HEK293 (cell line): ENCODE results near the gene RPS6KA3.

Experiments
- CTCF ChIA-PET: fragments of 350-600 bp; formaldehyde crosslinking; extraction: SDS; loops from one replicate; lab custom pipeline; 2021; ENCODE audit warnings: antibody characterized with exemption; lab: Yijun Ruan, JAX
- POLR2A ChIA-PET: fragments of 300-600 bp; formaldehyde crosslinking; extraction: SDS; loops from one replicate; lab custom pipeline; 2020; ENCODE audit warnings: antibody characterized with exemption, inconsistent platforms; lab: Yijun Ruan, JAX
- H3K27ac ChIP-seq: fragments of 200-500 bp; sonication (Bioruptor generic); 2 replicates; pipeline ENCODE4 v1.5.1; 2014; ENCODE audit warnings: low read depth, low read length, control low read depth, inconsistent platforms; ENCODE audit errors: extremely low read depth
- H3K36me3 ChIP-seq, 2 experiments: fragments of 200-500 bp in 1 of 2; sonication (Bioruptor generic) in 1 of 2; 1 replicate in 1 of 2; 2 replicates in 1 of 2; pipeline ENCODE4 v1.5.1; 2014 to 2017; ENCODE audit warnings: inconsistent platforms in 2 of 2, low read length in 2 of 2; ENCODE audit not compliant: control insufficient read depth in 2 of 2, insufficient read depth in 1 of 2
- H3K4me1 ChIP-seq: fragments of 200-500 bp; sonication (Bioruptor generic); 2 replicates; pipeline ENCODE4 v1.5.1; 2014; ENCODE audit warnings: mild to moderate bottlenecking, low read length, inconsistent platforms; ENCODE audit not compliant: control insufficient read depth, insufficient read depth
- H3K4me3 ChIP-seq: 2 replicates; pipeline ENCODE4 v1.5.1; 2011; ENCODE audit warnings: low read depth, mild to moderate bottlenecking, control low read depth, low read length, moderate library complexity
- H3K9me3 ChIP-seq: fragments of 200-500 bp; sonication (Bioruptor generic); 2 replicates; pipeline ENCODE4 v1.5.1; 2014; ENCODE audit warnings: low read depth, low read length, inconsistent platforms; ENCODE audit not compliant: control insufficient read depth, insufficient read depth
- GFI1B ChIP-seq: fragments of 450-650 bp; formaldehyde crosslinking; IDR thresholded peaks from 2 replicates; pipeline ENCODE4 v1.5.1; 2016; ENCODE audit warnings: missing biosample characterization, missing genetic modification characterization
- KLF16 ChIP-seq: fragments of 450-650 bp; formaldehyde crosslinking; IDR thresholded peaks from 2 replicates; pipeline ENCODE4 v1.5.1; 2017; ENCODE audit warnings: missing biosample characterization, missing genetic modification characterization
- MZF1 ChIP-seq: fragments of 450-650 bp; formaldehyde crosslinking; IDR thresholded peaks from 2 replicates; pipeline ENCODE4 v1.5.1; 2017; ENCODE audit warnings: missing biosample characterization, missing genetic modification characterization, borderline replicate concordance
- PBX3 ChIP-seq: sonication (generic); formaldehyde crosslinking; IDR thresholded peaks from 2 replicates; pipeline ENCODE4 v1.8.1; 2022; ENCODE audit warnings: mild to moderate bottlenecking, moderate library complexity, missing genetic modification reagents
- PRDM2 ChIP-seq: fragments of 450-650 bp; formaldehyde crosslinking; IDR thresholded peaks from 2 replicates; pipeline ENCODE4 v1.5.1; 2016; ENCODE audit warnings: missing biosample characterization, missing genetic modification characterization, borderline replicate concordance
- SALL2 ChIP-seq: fragments of 450-650 bp; formaldehyde crosslinking; IDR thresholded peaks from 2 replicates; pipeline ENCODE4 v1.5.0; 2017; ENCODE audit warnings: missing biosample characterization, mild to moderate bottlenecking, missing genetic modification characterization, borderline replicate concordance
- SCRT1 ChIP-seq: fragments of 450-650 bp; formaldehyde crosslinking; IDR thresholded peaks from 2 replicates; pipeline ENCODE4 v1.5.1; 2016; ENCODE audit warnings: missing biosample characterization, missing genetic modification characterization, borderline replicate concordance
- ZBTB26 ChIP-seq: fragments of 450-650 bp; formaldehyde crosslinking; optimal IDR thresholded peaks from 2 replicates; pipeline ENCODE3; 2016; ENCODE audit warnings: missing biosample characterization, mild to moderate bottlenecking, missing genetic modification characterization
- ZBTB6 ChIP-seq: fragments of 450-650 bp; formaldehyde crosslinking; IDR thresholded peaks from 2 replicates; pipeline ENCODE4 v1.5.1; 2017; ENCODE audit warnings: missing biosample characterization, missing genetic modification characterization
- ZNF169 ChIP-seq: fragments of 450-650 bp; formaldehyde crosslinking; IDR thresholded peaks from 2 replicates; pipeline ENCODE4 v1.5.1; 2016; ENCODE audit warnings: missing biosample characterization, missing genetic modification characterization
- ZNF391 ChIP-seq: fragments of 450-650 bp; formaldehyde crosslinking; IDR thresholded peaks from 2 replicates; pipeline ENCODE4 v1.5.1; 2016; ENCODE audit warnings: low read depth, missing biosample characterization, missing genetic modification characterization, borderline replicate concordance
- ZNF398 ChIP-seq: fragments of 450-650 bp; formaldehyde crosslinking; IDR thresholded peaks from 2 replicates; pipeline ENCODE4 v1.5.1; 2017; ENCODE audit warnings: missing biosample characterization, missing genetic modification characterization
- ZNF404 ChIP-seq: fragments of 450-650 bp; formaldehyde crosslinking; IDR thresholded peaks from 2 replicates; pipeline ENCODE4 v1.5.1; 2017; ENCODE audit warnings: missing biosample characterization, missing genetic modification characterization
- ZNF473 ChIP-seq: fragments of 450-650 bp; formaldehyde crosslinking; IDR thresholded peaks from 2 replicates; pipeline ENCODE4 v1.5.1; 2017; ENCODE audit warnings: missing biosample characterization, missing genetic modification characterization
- ZNF610 ChIP-seq: fragments of 450-650 bp; formaldehyde crosslinking; IDR thresholded peaks from 2 replicates; pipeline ENCODE4 v1.5.1; 2016; ENCODE audit warnings: missing biosample characterization, missing genetic modification characterization, borderline replicate concordance
- ZSCAN18 ChIP-seq: fragments of 450-650 bp; formaldehyde crosslinking; IDR thresholded peaks from 2 replicates; pipeline ENCODE4 v1.5.1; 2016; ENCODE audit warnings: missing biosample characterization, missing genetic modification characterization

RPS6KA3 gene

GRCh38 chrX:20254712-20255299 is 11.9 kb downstream of the RPS6KA3 start (continued):
- no peak for TF ChIP-seq ZSCAN18 (tag by site-specific recombination)

- ChIA-PET CTCF (interaction anchor here (0.6 to 1.8 kb wide), 10 partner anchors 19 to 276 kb away, joined by 3 to 11 read pairs (median 3); no protein-coding TSS in a partner anchor), POLR2A (no interaction called here)
- H3K27ac ChIP-seq = no peak overlapping the region
These were observed 13.5 kb downstream of the RPS6KA3 start for GRCh38 chrX:20253232-20253543.

GRCh38 chrX:20252381-20253231 is 14.1 kb downstream of the RPS6KA3 start:
- Histone ChIP-seq H3K27ac (no peak overlapping the region), H3K36me3 (no peaks in the 10 kb centered on the region; a peak in 1 of 3 replicates), H3K9me3 (peaks cover 4% of the 10 kb centered on the region), H3K4me1 (no peaks in the 10 kb centered on the region), H3K4me3 (no peak overlapping the region)
- TF ChIP-seq PRDM2 (tag by site-specific recombination) (no peak), ZNF610 (tag by site-specific recombination) (no peak), ZBTB26 (no peak), ZNF391 (tag by site-specific recombination) (no peak), SCRT1 (tag by site-specific recombination) (no peak), ZBTB6 (tag by site-specific recombination) (no peak), KLF16 (tag by site-specific recombination) (no peak), ZNF169 (tag by site-specific recombination) (no peak), ZNF398 (no peak), ZNF473 (no peak)
- ChIA-PET CTCF (interaction anchor here (0.6 to 1.8 kb wide), 14 partner anchors 10 to 277 kb away, joined by 3 to 11 read pairs (median 4); no protein-coding TSS in a partner anchor), POLR2A (interaction anchor here (0.6 kb wide), 1 partner anchor 342 kb away, joined by 3 read pairs; no protein-coding TSS in a partner anchor)

More at GRCh38 chrX:20253232-20253543, 13.5 kb downstream of the RPS6KA3 start:
- no peaks in the 10 kb centered on the region; a peak in 1 of 3 replicates for H3K36me3 ChIP-seq
- TF ChIP-seq MZF1 (tag by site-specific recombination) = no peak
- TF ChIP-seq ZNF404 = no peak
- TF ChIP-seq GFI1B = no peak
- no peak for TF ChIP-seq SALL2 (tag by site-specific recombination)
- TF ChIP-seq ZNF610 (tag by site-specific recombination) = no peak
- no peak for TF ChIP-seq PBX3 (CRISPR knock-in tag)
- no peak overlapping the region for H3K4me3 ChIP-seq
- peaks cover 4% of the 10 kb centered on the region for H3K9me3 ChIP-seq
- no peaks in the 10 kb centered on the region for H3K4me1 ChIP-seq
